Activated naive CD4-positive, alpha-beta T cell treated with anti-CD3 and anti-CD28 coated beads, Interleukin-2, amount 50 U/mL, for 24 hours (primary cell): ENCODE data around the gene VANGL2.

Experiments used
- H3K27ac Mint-ChIP-seq: one replicate; pipeline ENCODE4 v1.8.0; 2021; ENCODE audit warnings: mild to moderate bottlenecking, mixed read lengths
- H3K27me3 Mint-ChIP-seq: one replicate; pipeline ENCODE4 v1.8.0; 2021; ENCODE audit warnings: mixed read lengths
- H3K36me3 Mint-ChIP-seq: one replicate; pipeline ENCODE4 v1.8.0; 2021; ENCODE audit warnings: mixed read lengths
- H3K4me1 Mint-ChIP-seq: one replicate; pipeline ENCODE4 v1.8.0; 2021; ENCODE audit warnings: mixed read lengths
- H3K4me3 Mint-ChIP-seq: one replicate; pipeline ENCODE4 v1.8.0; 2021; ENCODE audit warnings: mild to moderate bottlenecking, mixed read lengths
- H3K9me3 Mint-ChIP-seq: one replicate; pipeline ENCODE4 v1.8.0; 2021; ENCODE audit warnings: mixed read lengths

VANGL2 gene

DNA sequence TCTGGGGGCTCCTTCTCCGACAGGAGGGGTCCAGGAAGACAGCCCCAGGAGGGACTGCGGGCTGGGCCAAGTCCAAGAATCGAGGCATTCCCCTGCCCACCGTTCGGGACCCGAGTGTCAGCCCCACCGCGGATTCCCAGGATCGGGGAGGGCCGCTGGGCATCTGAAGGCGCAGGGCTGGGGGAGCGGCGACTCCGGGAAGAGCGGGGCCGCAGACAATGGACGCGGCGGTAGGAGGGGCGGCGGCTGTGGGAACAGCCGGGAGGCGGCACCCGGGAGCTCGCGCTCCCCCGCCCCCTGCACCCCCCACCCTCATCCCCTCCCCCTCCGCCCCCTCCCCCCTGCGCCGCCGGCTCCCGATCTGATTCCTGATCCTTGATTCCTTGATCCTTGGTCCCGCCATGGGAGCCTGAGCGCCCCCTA, at the start of gene VANGL2:
Gene VANGL2, plus strand, starts transcription at position 342 of the 423 bp plus-strand sequence. CDS start 15,274 bp downstream, outside the sequence.
- Mint-ChIP-seq H3K4me1 (peaks cover 12% of the 10 kb centered on the region), H3K27ac (no peak within 1 kb of the TSS), H3K36me3 (no peaks in the 10 kb centered on the region), H3K4me3 (peak within 1 kb of the TSS; percentile 60), H3K27me3 (peaks cover 12% of the 10 kb centered on the region), H3K9me3 (no peaks in the 10 kb centered on the region)

DNA sequence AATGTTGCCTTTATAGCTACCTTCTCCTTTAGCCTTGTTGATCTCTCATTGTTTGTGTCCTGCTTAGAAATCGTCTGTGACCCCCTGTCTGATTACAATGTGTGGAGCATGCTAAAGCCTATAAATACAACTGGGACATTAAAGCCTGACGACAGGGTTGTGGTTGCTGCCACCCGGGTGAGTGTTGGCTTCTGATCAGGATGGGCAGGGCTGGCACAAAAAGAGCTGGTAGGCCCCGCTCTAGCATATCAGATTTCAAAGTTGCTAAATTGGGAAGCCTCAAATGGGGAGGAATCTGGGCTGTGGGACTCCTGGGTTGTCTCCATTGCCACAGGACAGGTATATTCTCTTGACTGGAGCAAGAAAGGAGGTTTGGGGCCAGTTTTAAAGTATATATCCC, 48.7 kb upstream of the VANGL2 start:
- no peaks in the 10 kb centered on the region for H3K27me3 Mint-ChIP-seq
- no peak overlapping the region for H3K27ac Mint-ChIP-seq
- peaks cover 9% of the 10 kb centered on the region for H3K4me1 Mint-ChIP-seq
- no peaks in the 10 kb centered on the region for H3K9me3 Mint-ChIP-seq
- H3K4me3 Mint-ChIP-seq, result no peak overlapping the region
- H3K36me3 Mint-ChIP-seq, result peaks cover 20% of the 10 kb centered on the region

DNA sequence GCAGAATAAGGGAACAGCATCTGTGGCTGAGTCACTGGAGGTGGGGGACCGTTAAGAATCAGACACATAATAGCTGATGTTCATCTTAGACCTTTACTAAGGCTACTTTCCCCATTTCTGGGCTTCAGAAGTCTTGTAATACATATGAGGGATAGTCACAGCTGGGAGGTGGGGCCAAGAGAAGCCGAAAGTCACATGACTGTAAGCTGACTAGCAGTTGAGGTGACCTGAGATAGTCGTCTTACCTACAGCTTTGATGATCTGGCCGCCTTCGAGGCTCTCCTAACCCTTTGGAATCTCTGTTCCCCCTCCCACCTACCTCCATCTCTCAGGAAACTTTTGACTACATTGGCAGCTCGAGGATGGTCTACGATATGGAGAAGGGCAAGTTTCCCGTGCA, 47.8 kb upstream of the VANGL2 start:
- Mint-ChIP-seq H3K4me1 (no peaks in the 10 kb centered on the region), H3K36me3 (peaks cover 18% of the 10 kb centered on the region), H3K27ac (no peak overlapping the region), H3K9me3 (no peaks in the 10 kb centered on the region), H3K4me3 (no peak overlapping the region), H3K27me3 (no peaks in the 10 kb centered on the region)

DNA sequence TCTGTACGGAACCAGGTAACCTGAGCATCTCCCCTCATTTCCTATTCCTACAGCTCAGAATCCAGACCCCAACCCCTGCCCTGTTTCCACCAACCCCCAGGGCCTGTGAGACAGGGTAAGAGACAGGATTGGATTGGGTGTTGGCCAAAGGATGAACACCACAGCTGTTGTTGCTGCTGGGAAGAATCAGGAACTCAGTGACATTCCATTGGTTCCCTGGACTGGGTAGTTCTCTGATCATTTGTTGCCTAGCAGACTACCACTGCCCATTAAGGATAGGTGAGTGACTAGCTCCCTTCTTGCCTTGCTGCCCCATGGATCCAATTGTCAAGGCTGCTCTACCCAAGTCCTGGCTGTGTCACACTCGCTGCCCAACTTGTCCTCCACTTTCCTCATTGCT, 47.1 kb upstream of the VANGL2 start:
- Mint-ChIP-seq H3K27ac (no peak overlapping the region), H3K9me3 (no peaks in the 10 kb centered on the region), H3K4me3 (no peak overlapping the region), H3K27me3 (no peaks in the 10 kb centered on the region), H3K36me3 (peaks cover 22% of the 10 kb centered on the region), H3K4me1 (no peaks in the 10 kb centered on the region)

DNA sequence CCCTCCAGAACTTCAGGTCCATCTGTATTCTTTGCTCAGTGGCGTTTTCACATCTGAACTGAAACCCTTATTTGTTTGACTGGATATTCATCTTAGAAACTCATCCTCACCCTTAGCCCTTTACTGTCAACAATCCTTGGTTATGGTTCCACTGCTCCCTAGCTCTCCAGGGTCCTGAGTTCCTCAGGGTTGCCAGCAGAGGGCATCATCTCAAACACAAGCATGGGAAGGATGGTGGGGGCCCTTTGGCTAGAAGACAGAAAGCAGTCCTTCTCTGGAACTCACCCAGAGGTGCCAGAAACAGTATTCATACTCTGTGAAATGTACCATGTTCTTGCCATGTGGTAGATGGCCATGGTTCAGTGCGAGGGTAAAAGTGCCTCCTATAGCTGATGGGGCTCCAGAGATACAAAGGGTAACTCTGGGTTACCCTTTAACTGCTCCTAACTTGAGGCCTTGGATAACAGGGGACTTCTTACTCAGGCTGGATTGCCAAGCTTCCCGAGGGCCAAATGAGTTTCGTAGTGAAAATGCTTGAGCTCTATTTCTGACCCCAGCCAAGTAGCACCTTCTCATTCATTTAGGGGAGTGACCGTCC, 45.9 kb upstream of the VANGL2 start:
- no peaks in the 10 kb centered on the region for H3K9me3 Mint-ChIP-seq

DNA sequence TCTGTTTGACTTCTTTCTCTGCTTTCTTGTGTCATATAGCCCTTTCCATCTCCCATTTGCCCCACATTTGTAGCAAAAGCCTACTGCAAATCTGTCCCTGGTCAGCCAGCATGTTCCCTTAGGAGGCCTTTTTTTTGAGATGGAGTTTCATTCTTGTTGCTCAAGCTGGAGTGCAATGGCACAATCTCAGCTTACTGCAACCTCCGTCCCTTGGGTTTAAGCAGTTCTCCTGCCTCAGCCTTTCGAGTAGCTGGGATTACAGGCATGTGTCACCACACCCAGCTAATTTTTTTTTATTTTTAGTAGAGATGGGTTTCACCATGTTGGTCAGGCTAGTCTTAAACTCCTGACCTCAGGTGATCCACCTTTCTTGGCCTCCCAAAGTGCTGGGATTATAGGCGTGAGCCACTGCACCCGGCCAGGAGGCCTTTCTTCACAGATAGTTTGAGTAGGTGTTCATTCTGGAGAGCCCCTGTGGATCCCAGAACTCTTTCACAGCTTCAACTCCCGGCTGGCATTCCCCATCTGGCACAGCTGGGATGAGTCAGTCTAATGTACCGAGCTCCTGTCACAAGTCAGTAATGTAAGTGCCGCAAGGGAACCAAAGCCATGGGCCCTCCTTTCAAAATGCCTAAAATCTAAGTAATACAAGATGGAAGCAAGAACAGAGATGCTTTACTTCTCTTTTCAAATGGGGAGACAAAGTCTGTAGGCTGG, 42.9 kb upstream of the VANGL2 start:
- H3K27ac Mint-ChIP-seq, result no peak overlapping the region
- H3K36me3 Mint-ChIP-seq, result peaks cover 23% of the 10 kb centered on the region
- no peaks in the 10 kb centered on the region for H3K4me1 Mint-ChIP-seq
- H3K4me3 Mint-ChIP-seq, result no peak overlapping the region
- no peaks in the 10 kb centered on the region for H3K27me3 Mint-ChIP-seq
- H3K9me3 Mint-ChIP-seq, result no peaks in the 10 kb centered on the region

More for the DNA sequence above, 45.9 kb upstream of the VANGL2 start:
- Mint-ChIP-seq H3K4me1 (no peaks in the 10 kb centered on the region), H3K36me3 (peaks cover 25% of the 10 kb centered on the region), H3K27ac (no peak overlapping the region), H3K27me3 (no peaks in the 10 kb centered on the region), H3K4me3 (no peak overlapping the region)

DNA sequence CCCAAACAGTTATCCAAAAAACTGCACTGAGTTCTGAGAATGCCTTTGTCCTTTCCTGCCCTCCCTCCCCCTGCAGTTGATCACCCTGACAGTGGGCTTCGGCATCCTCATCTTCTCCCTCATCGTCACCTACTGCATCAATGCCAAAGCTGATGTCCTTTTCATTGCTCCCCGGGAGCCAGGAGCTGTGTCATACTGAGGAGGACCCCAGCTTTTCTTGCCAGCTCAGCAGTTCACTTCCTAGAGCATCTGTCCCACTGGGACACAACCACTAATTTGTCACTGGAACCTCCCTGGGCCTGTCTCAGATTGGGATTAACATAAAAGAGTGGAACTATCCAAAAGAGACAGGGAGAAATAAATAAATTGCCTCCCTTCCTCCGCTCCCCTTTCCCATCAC, 42.3 kb upstream of the VANGL2 start:
- H3K27me3 Mint-ChIP-seq, result no peaks in the 10 kb centered on the region
- H3K4me3 Mint-ChIP-seq, result no peak overlapping the region
- H3K9me3 Mint-ChIP-seq, result no peaks in the 10 kb centered on the region
- H3K36me3 Mint-ChIP-seq, result peaks cover 21% of the 10 kb centered on the region
- H3K27ac Mint-ChIP-seq, result peak overlapping the region; percentile 73
- H3K4me1 Mint-ChIP-seq, result no peaks in the 10 kb centered on the region

DNA sequence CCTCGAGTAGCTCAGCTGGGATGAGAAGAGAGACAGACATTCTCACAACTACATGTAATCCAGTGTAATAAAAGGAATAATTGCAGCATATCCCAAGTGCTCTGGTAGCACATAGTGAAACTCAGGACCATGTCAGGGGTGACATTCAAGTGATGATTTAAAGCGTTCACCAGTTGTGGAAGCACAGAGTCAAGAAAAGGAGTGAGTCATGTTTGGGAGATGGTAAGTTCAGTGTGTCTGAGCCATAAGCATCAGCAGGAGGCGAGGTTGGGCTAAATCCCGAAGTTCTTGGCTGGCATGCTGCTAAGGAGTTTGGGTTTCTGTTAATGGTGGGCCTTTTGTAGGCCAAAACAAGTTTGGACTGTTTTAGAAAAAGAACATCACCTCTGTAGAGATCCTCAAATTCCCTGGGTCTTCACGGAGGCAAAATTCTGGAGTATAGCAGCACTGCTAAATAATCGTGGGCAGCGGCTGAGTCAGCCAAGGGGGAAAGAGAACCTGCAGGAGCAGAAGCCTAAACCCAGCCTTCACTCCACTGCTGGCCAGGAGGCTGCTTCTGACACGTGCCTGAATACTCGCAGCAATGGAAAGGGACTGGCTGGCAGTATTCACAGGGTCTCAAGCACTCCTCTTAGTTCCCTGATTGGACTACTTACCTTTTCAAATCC, 40.7 kb upstream of the VANGL2 start:
- H3K36me3 Mint-ChIP-seq, result peaks cover 16% of the 10 kb centered on the region
- H3K27me3 Mint-ChIP-seq, result no peaks in the 10 kb centered on the region
- no peaks in the 10 kb centered on the region for H3K9me3 Mint-ChIP-seq
- no peak overlapping the region for H3K27ac Mint-ChIP-seq
- no peaks in the 10 kb centered on the region for H3K4me1 Mint-ChIP-seq
- H3K4me3 Mint-ChIP-seq, result no peak overlapping the region

DNA sequence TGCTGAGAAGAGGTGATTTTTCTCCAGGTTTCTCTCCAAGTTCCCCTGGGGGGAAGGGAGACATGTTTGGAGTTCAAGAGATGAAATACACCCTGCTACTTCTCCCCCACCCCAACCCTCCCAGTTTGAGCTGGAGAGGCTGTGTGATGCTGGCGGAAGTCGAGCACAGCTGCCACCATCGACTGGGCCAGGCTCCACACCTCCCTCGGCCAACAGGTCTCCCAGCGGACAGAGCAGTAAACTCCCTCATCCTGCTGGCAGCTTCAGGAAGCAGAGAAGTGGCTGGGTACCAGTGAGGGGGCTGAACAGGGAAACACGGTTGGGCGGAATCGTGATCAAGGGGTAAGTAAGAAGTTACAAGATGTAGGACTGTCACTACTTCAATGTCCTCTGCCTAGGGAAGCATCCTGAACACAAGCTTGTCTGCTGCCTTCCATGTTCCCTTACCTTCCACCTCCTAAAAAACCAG, 40.1 kb upstream of the VANGL2 start:
- H3K4me1 Mint-ChIP-seq, result no peaks in the 10 kb centered on the region
- H3K27ac Mint-ChIP-seq, result no peak overlapping the region
- no peaks in the 10 kb centered on the region for H3K9me3 Mint-ChIP-seq
- H3K4me3 Mint-ChIP-seq, result no peak overlapping the region
- no peaks in the 10 kb centered on the region for H3K27me3 Mint-ChIP-seq
- H3K36me3 Mint-ChIP-seq, result peaks cover 14% of the 10 kb centered on the region

DNA sequence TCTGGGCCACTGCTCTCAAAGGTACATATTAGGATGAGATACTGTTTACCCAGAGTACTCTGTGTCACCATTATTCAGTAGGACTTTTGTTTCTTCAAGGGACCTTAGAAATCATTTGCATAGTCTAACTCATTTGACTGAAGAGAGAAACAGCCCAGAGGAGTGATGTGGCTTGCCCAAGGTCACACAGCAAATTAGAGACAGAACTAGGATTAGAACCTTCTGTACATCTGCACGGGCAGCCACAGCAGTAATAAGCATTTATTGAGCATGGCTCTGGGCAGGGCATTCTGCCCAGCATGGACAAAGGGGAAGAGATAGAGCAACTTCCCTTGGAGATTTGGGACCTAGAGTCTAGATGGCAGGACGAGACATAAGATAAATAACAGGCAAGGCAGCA, 39.2 kb upstream of the VANGL2 start:
- Mint-ChIP-seq H3K27ac (no peak overlapping the region), H3K27me3 (no peaks in the 10 kb centered on the region), H3K4me3 (no peak overlapping the region), H3K9me3 (no peaks in the 10 kb centered on the region), H3K4me1 (no peaks in the 10 kb centered on the region), H3K36me3 (peaks cover 13% of the 10 kb centered on the region)

DNA sequence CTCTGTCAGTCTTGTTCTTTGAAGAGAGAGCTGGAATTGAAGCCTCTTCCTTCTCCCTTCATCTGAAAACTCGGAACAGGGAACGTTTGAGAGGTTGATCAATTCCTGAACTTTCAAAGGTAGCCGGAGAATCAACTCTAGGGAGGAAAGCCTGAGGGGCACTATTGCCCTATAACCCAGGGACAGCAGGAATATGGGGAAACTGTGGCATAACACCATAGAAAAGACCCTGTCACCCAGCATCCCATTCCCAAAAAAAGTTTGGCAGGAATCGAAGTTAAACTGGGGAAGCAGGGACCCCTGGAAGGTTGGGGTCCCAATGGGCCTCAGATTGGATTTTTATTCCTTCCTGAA, 38.6 kb upstream of the VANGL2 start:
- Mint-ChIP-seq H3K36me3 (peaks cover 13% of the 10 kb centered on the region), H3K27ac (peak overlapping the region; percentile 78), H3K9me3 (no peaks in the 10 kb centered on the region), H3K27me3 (no peaks in the 10 kb centered on the region), H3K4me3 (no peak overlapping the region), H3K4me1 (no peaks in the 10 kb centered on the region)

DNA sequence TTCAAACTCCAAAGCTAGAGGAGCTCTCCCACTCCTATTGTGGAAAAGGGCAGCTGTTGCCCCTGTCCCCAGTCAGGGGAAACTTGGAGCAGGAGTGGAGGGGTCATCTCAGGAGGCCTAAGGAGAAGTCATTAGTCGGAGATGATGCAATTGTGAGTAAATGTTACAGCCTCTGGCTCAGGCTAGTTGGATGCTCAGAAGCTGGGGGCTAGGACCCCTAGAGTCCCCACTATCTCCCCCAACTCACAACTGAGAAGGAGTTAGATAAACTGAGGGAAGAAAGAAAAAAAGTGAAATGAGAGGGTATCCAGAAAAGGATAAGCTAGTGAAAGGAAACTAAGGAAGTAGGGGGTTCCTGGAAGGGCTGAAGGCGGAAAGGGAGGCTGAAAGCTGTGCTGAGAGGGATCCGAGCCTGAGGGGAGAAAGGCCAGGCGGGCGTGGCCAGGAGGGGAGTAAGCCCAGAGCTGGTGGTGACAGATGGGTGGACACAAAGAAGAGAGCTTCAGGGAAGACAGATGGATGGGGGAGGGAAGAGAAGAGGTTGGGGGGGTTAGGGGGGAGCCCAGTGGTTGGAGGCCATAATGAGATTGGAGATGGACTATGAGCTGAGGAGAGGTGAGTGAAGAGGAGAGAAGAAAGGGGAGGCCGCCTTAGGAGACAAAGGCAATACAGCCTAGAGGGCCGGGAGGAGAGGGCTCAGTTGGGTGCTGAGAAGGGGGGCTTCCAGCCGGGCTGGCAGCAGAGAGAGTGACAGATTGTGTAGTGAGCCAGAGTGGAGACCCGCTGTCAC, 38.0 kb upstream of the VANGL2 start:
- Mint-ChIP-seq H3K4me1 (no peaks in the 10 kb centered on the region), H3K27ac (peak overlapping the region; percentile 78), H3K27me3 (no peaks in the 10 kb centered on the region), H3K9me3 (no peaks in the 10 kb centered on the region), H3K36me3 (peaks cover 11% of the 10 kb centered on the region), H3K4me3 (no peak overlapping the region)

DNA sequence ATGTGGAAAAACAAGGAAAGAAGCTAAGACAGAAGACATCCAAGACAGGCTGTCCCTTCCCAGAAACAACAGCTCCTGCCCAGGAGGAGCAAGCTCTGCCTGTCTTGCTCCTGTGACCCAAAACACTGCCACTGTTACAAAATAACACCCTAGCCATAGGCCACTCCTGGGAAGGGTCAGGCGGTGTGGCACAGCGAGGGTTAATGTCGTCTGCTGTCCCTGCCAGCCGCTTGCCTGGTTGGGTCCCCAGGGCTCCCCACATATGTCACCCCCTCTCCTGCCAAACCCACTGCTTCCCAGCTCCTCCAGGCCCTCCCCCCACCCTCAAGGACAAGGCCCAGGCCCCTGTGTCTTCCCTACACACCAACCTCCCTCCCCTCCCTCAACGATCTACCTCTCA, 37.4 kb upstream of the VANGL2 start:
- H3K27me3 Mint-ChIP-seq, result no peaks in the 10 kb centered on the region
- peak overlapping the region; percentile 47 for H3K27ac Mint-ChIP-seq
- no peak overlapping the region for H3K4me3 Mint-ChIP-seq
- peaks cover 8% of the 10 kb centered on the region for H3K36me3 Mint-ChIP-seq
- no peaks in the 10 kb centered on the region for H3K4me1 Mint-ChIP-seq
- no peaks in the 10 kb centered on the region for H3K9me3 Mint-ChIP-seq

DNA sequence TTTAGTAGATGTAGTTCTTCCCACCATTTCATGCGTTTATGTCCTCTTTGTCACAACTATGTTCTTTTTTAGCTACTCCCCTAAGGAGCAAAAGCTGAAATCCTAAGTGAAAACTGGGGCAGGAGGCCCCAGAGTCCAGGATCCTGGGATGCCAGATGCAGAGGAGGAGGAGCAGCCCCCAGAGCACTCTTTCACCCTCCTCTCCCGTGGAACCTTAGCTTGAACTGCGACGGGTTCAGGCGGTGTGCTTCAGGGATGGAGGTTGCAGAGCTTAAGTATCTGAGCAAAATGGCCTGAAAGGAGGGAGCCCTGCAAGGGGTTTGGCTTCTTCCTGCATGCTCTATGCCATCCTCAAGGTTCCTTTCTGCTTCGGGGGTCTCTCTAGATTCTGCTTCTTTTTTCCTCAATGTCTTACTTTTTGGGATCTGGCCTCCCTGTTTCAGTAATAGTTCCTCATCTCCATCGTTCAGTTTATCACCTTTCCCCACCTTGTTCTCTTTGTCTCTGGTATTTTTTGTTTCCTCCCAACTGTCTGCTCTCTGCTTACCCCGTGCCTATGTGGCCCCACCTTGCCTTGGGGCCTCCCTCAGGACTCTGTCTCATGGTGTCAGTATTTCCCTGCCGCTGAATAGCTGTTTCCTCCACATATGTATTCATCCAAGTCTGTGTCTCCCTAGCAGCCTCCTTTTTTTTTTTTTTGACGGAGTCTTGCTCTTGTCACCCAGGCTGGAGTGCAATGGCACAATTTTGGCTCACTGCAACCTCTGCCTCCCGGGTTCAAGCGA, 36.2 kb upstream of the VANGL2 start:
- no peaks in the 10 kb centered on the region for H3K27me3 Mint-ChIP-seq
- H3K4me3 Mint-ChIP-seq, result no peak overlapping the region
- peaks cover 2% of the 10 kb centered on the region for H3K36me3 Mint-ChIP-seq
- no peak overlapping the region for H3K27ac Mint-ChIP-seq
- no peaks in the 10 kb centered on the region for H3K9me3 Mint-ChIP-seq
- no peaks in the 10 kb centered on the region for H3K4me1 Mint-ChIP-seq

DNA sequence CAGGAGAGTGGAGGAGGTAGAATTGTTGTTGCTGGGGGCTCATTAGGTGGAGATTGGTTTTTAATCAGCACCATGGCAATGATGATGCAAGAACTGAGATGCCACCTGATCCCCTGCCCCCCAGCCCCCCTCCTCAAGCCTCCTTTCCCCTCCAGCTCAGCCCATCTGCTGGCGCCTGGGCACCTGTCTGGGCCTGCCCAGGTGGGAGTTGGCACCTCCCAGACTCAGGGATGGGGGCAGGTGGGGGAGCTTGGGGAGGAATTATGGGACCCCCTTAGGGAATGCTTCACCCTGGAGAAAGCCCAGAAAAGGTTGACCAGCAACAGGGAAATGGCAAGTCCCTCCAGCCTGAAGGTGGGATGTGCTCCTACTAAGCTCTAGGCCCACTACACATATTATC, 35.0 kb upstream of the VANGL2 start:
- H3K4me1 Mint-ChIP-seq, result no peaks in the 10 kb centered on the region

More for the DNA sequence above, 35.0 kb upstream of the VANGL2 start:
- Mint-ChIP-seq H3K27ac (no peak overlapping the region), H3K9me3 (no peaks in the 10 kb centered on the region), H3K36me3 (peaks cover 2% of the 10 kb centered on the region), H3K27me3 (no peaks in the 10 kb centered on the region), H3K4me3 (no peak overlapping the region)
